ENCODE data around the gene RHOD. TPM values are rescaled to one million over a fixed set of nuclear protein-coding genes. Genes with fewer than 3 reads are reported as not detected.

The RHOD gene
- total and polyA plus RNA-seq, 2 of the 8 experiments (the other 6 are each of a cell fraction or from before 2014, with no cell fraction given), result 12.1 to 17.6 TPM

DNA sequence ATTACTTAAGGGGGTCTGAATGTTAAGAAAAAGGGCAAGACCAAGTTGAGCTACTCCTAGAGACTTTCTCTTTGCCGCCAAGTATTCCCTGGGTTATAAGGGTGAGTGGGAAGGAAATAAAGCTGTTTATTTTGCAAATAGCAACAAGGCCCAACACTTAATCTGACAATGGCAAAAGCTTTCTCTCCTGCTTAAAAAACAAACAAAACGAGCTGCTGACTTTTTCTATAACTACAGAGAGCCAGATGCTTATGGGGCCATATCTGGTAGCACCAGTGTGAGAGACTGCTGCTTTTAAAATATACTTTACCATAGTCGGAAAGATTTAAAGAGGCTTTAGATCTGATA is 60.1 kb downstream of the RHOD start (continued):
- TF ChIP-seq EP300 (IDR thresholded peaks at IDR 0.05; ENCODE audit: borderline replicate concordance in 1 of 2, low read depth in 2 of 2, low read length in 2 of 2) (no peak), CHD2 (IDR thresholded peaks at IDR 0.05; ENCODE audit: low read length) (no peak), YY1 (IDR thresholded peaks at IDR 0.05; ENCODE audit: low read depth, low read length) (no peak), SIRT6 (IDR thresholded peaks at IDR 0.05; ENCODE audit: low read length) (no peak), RBBP5 (IDR thresholded peaks at IDR 0.05; ENCODE audit: borderline replicate concordance, low read depth, low read length) (no peak), BACH1 (IDR thresholded peaks at IDR 0.05; ENCODE audit: low read length) (no peak)
- TF ChIP-seq, protein P1, sequence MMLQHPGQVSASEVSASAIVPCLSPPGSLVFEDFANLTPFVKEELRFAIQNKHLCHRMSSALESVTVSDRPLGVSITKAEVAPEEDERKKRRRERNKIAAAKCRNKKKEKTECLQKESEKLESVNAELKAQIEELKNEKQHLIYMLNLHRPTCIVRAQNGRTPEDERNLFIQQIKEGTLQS (IDR thresholded peaks at IDR 0.05; ENCODE audit: insufficient read depth, low read depth, low read length), result no peak

Data from H1 (cell line).